Hippocampal formation (tissue), 2 donors: Measurements from ENCODE around the gene CLK4.

Source experiments
- DNase-seq, 2 donors: peaks; one replicate each; lab custom pipeline; 2025; lab: John Stamatoyannopoulos, UW

CLK4 gene

DNA sequence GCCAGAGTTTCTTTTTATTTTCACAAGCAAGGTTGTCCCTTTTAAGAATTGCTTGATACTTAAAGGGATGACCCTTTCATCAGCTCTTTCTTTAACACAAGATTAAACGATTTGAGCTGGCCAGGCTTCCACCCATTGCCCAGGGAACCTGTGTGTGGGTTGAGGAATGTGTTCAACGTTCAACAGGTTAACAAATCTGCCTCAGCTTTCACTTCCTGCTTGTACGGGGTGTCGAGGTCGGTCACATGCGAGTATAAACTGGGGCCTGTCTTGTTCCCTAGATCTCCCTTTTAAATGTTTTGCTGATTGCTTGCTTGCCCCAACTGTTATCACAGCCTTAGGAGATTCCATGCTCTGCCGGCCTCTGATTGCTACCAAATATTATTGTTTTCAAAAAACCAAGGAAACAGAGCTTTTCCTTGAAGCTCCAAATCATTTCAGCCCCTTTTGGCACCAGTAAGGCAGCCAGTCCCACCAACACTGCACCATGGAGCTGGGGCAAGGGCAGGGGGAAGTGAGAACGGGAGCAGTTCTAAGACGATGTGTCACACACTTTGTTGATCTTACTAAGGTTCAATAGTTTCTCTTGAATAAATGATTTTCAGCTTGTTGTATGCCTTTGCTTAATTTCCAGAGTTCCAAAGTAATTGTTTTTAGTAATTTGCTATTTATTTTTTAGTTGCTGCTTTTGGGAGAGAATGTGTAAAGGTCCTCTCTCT lies 10.7 kb upstream of the CLK4 start:
- DNase-seq, result no peak

DNA sequence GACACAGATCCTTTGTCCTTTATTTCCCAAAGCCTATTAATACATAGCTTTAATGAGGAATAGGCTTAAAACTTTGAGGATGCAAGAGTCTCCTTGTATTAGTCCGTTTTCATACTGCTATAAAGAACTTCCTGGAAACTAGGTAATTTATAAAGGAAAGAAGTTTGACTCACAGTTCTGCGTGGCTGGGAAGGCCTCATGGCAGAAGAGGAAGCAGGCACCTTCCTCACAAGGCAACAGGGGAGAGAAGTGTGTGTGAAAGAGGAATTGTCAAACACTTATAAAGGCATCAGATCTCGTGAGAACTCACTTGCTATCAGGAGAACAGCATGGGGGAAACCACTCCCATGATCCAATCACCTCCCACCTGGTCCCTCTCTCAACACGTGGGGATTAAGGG lies 5.4 kb upstream of the CLK4 start:
- no peak for DNase-seq

DNA sequence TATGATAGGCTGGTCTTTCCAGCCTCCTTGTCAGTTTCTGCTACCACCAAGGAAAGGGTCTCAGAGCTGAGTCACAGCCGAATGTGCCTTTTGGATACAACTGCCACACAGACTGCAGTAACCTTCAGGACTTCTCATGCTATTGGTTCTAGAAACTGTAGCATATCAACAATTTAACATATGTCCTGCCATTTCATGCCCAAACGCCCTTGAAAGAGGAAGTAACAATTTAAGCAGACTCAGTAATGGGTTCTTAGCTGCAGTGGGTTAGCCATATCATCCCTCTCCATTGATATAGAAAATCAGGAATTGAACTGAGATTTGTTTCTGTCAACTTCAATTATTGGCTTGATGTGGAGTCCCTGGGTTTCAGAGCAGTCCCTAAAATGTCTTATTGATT lies 4.1 kb upstream of the CLK4 start:
- DNase-seq, result no peak

- no peak for DNase-seq
Observed at GRCh38 chr5:178630475-178630930, 3.7 kb upstream of the CLK4 start.

DNA sequence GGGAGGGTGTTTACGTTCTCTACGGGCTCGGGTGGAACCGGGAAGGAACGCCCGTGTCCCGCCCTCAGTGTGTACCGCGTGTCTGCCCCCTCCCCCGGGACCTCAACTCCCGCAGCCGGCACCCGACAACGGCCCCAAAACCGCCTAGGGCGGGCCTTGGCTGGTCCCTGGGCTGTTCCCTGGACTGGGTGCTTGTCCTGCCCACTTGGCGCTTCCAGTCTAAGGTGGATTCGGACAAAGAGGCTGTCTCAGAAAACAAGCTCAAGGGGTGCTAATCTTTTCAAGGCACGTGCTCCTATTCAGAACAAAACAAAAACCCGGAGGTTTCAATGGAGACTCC lies 379 bp upstream of the CLK4 start:
- no peak for DNase-seq

DNA sequence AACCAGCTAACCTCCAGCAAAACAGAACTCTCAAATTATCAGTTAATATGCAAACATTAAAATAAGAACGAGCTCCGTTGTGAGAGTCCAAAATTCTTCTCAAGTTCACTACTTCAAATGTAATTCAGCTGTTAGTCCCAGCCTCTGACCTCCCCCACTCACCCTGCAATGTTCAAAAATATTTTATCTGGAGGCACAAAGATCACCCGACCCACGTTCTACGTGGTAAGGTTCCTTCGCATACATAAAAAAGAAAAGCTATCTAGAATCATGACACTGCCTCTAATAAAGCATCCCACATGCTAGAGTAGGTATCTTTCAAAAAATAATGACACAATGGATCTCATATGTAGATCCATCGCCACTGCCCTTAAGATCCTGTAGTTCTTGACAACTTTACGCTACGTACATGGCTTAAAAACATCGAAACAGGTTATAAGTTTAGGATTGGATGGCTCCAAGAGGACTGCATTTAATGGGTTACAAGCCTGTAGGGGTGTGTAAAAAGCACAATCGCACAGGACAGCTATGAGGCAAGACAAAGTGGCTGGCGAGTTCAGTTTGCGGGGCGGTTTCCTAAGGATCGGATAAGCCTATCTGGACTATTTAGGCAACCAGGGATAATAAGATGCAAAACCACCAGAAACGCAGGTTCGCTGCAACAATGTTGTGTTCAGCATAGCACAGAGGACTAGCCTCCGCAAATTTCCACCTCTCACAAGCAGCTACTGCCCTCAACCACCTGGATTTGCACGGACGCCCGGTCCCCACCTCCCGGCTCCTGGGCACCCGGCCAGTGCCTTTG lies 969 bp downstream of the CLK4 start:
- DNase-seq, result no peak

- peak in 1 of 2 donors; percentile 3 for DNase-seq
Observed at GRCh38 chr5:178624631-178625546, 2.0 kb downstream of the CLK4 start.

DNA sequence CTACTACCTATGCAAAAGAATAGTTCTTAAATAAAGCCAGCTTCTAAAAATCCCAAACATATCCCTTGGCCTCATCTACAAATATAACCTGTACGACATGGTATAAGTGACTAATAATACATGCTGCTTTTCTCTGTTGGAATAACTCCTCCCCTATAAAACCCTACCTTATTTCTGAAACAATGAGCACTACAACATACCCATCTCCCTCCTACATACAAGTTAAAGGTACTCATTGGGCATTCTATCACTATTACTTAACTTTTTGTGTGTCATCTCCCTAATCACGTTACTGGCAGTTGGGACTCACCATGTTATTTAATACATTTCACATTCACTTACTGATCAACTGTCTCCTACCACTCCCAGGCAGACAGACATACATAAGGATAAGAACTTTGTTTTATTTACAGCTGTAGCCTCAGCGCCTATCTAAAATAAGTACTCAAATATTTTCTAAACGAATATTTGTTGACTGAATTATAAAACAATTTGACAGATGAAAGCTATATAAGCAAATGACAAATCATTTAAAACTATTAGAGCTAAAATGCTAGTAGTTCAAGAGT lies 4.1 kb downstream of the CLK4 start:
- DNase-seq, result no peak

- DNase-seq, result no peak
Observed at GRCh38 chr5:178619390-178619789, 7.5 kb downstream of the CLK4 start.

DNA sequence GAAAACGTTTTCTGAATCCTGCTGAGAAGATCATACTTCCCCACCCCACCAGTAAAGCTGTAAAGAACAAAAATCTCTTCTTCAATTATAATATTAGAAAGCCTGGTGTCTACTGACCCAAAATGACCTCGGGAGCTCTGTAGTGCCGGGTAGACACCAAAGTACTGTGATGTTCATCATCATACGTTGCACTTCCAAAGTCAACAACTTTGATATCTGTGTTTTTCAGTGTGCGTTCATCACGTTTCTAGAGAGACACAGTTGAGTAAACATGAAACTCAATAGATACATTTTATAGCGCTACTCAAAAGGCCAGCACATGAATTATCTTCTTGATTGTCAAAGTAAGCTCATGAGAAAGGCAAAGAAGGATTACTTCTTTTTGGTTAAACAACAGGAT lies 14.6 kb downstream of the CLK4 start:
- no peak for DNase-seq

DNA sequence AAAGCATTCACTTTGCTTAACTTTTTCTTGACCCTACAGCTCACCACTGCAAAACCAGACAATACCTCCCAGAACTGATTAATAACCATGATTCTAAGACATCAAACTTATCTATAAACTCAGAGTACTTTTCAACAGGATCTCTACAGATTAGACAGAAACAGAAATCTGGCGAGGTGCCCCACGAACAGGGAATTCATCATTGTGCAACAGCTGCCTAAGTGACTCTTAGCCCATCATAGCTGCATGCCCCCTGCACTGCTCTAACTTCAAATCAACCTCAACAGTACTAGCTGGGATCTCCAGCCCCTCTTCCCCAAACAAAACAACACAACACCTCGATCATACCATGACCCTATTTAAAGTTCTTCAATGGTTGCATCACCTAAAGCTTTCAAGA lies 20.6 kb downstream of the CLK4 start:
- DNase-seq, result no peak

DNA sequence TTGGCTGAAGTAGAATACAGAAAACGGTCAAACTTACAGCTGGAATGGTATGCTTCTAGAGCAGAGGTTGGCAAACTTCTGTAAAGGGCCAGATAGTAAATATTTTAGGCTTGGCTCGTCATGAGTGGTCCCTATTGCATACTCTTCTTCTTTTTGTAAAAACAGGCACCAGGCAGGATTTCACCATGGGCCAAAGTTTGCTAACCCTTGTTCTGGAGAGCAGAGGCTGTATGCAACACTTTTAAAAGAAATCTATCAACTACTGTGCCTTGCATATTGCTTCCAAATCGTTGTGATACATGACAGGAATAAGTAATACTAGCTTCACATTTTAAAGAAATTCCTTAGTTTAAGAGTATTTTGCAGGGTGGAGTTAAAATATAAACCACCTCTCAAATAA lies 21.1 kb downstream of the CLK4 start:
- no peak for DNase-seq

DNA sequence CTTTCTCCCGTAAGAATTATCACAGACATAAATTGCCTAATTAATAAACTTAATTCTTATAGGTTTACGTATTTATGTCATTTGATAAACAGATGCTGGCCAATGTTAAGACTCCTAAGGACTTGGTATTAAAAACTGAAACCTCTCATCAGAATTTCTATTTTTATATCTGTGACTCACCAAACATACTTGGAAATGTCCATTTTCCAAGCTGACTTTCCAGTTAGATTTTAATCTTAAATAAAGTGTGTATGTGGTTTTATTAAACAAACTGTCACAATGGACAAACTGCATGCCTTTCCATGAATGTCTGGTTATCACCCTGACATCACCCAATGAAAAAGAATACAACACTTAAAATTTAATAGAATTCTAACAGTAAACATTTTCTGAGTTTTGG lies 24.1 kb downstream of the CLK4 start:
- no peak for DNase-seq

GRCh38 chr5:178595750-178596149 lies 31.1 kb downstream of the CLK4 start:
- no peak for DNase-seq

- DNase-seq, result no peak
Observed at GRCh38 chr5:178595150-178595549, 31.7 kb downstream of the CLK4 start.

DNA sequence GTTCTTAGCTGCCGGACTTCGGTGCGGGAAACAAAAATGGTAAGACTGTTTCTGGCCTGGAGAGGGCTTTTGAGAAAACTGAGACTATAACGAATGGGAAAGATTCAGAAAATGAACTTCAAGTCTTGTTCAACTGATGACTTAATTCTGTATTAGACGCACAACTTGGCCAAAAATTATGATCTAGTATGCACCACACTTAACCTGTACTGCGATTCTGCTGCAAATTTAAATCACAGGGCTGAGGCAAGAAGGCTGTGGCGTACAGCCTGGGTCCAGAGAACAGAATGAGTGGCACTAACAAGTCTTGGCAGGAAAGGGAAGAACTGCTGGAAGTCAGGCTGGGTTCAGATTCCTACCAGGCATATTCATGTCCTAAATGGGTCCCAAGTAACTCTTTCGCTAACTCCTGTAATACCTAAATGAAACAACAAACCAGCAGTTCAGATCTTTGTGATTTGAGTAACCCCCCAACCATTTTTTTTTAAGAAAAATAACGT lies 35.9 kb downstream of the CLK4 start:
- no peak for DNase-seq

DNA sequence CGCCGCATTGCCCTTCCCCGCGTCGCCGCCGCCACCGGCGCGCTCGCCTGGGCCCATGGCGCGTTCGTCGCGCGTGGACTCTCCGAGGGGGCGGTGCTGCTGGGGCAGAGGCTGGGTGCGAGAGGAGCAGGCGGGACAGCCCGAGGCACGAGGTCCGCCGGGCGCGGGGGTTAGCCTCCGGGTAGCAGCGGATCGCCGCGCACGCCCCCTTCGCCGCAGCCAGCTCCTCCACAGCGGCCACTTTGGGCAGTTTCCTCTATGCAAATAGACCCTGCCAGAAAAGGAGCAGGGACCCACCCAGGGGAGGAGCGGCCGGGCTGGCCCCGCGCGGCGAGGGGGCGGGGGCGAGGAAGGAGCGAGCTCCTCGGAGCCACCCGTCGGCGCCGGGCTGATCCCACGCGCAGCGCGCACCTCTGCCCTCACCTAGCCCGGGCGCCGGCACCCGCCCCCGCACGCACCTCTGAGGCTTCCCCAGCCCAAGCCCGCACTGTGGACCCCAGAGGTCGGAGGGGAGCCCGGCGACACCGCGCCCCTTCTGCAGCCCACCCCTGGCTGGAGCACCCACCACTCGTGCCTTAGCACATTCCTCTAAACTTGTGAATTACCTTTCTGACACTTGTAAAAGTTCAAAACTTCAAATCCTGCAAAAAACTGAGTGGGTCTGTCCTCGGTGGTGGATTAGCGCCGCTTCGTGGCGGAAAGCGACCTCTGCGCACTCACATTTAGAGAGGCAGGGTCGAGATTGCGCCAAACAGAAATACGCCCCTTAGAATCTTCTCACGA lies 36.5 kb downstream of the CLK4 start, which contains the start of gene COL23A1:
Gene COL23A1 (minus strand): TSS at position 253 of the 783 bp plus-strand sequence.
- DNase-seq, result no peak

- no peak for DNase-seq
Observed at GRCh38 chr5:178589180-178590140, 37.4 kb downstream of the CLK4 start.

GRCh38 chr5:178588769-178589168 lies 38.1 kb downstream of the CLK4 start:
- no peak for DNase-seq
